GM12875 (cell line): Measurements from ENCODE around the gene CHIC2.

Experiments
- H3K4me3 ChIP-seq: one replicate; pipeline ENCODE4 v1.5.1; 2011; ENCODE audit warnings: low read depth, low read length, control low read depth
- TF ChIP-seq, protein P1 (sequence below): IDR thresholded peaks from 2 replicates; pipeline ENCODE4 v1.5.1; 2011; ENCODE audit warnings: low read depth, mild to moderate bottlenecking, control low read depth, inconsistent platforms, low read length, moderate library complexity, borderline replicate concordance; ENCODE audit not compliant: insufficient read depth

CHIC2 gene

DNA sequence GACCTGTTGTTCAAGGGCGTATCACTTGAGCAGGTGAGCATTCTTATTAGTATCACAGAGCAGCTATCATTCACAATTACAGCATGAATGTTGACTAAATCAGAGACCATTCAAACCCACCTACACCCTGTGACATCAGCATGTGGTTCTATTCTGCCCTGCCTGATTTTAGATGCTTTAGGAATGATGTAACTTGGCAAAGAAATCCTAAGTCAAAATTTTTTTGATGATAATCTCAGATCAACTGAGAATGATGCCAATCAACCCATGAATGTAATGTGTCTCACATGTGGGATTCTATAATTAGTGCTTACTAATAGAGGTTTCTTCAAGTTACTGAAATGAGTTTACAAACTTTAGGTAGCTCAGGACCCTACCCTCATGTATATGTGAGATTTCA, 13.4 kb upstream of the CHIC2 start:
- TF ChIP-seq, protein P1, sequence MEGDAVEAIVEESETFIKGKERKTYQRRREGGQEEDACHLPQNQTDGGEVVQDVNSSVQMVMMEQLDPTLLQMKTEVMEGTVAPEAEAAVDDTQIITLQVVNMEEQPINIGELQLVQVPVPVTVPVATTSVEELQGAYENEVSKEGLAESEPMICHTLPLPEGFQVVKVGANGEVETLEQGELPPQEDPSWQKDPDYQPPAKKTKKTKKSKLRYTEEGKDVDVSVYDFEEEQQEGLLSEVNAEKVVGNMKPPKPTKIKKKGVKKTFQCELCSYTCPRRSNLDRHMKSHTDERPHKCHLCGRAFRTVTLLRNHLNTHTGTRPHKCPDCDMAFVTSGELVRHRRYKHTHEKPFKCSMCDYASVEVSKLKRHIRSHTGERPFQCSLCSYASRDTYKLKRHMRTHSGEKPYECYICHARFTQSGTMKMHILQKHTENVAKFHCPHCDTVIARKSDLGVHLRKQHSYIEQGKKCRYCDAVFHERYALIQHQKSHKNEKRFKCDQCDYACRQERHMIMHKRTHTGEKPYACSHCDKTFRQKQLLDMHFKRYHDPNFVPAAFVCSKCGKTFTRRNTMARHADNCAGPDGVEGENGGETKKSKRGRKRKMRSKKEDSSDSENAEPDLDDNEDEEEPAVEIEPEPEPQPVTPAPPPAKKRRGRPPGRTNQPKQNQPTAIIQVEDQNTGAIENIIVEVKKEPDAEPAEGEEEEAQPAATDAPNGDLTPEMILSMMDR = no peak
- H3K4me3 ChIP-seq = no peak overlapping the region

DNA sequence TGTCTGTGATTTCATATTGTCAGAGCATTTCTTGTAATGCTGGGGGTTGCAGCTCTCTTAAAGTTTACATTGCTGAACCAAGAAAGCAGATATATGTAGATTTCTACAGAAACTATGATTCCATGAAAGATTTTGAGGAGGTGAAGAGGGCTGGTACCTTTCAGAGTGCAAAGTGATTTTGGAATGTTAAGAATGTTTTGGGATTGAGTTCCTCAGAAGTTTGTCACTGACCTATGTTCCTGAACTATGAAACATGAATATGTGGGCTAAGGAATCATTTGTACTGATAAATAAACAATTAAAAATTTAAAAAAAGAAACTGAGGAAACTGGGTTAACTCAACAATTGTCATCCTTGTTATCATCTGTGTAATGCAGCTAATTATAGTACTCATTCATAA, 12.3 kb upstream of the CHIC2 start:
- H3K4me3 ChIP-seq = no peak overlapping the region
- TF ChIP-seq, protein P1 = no peak

DNA sequence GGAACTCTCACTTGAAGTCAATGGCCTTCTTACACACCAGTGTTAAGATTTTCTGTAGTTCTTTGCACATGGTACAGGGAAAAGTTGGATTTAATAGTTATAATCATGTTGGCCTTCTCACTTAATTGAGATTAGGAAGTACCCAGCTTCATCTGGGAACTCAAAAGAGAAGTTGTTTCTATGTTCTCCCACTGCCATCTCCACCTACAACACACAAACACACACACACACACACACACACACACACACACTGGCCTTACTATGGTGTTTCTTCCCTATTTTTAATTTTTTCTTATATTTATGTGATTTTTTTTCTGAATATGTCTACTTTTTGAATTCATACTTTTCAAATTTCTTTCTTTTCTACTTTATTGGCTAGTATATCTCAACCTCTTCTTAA, 10.0 kb upstream of the CHIC2 start:
- H3K4me3 ChIP-seq = no peak overlapping the region
- TF ChIP-seq, protein P1 = no peak

DNA sequence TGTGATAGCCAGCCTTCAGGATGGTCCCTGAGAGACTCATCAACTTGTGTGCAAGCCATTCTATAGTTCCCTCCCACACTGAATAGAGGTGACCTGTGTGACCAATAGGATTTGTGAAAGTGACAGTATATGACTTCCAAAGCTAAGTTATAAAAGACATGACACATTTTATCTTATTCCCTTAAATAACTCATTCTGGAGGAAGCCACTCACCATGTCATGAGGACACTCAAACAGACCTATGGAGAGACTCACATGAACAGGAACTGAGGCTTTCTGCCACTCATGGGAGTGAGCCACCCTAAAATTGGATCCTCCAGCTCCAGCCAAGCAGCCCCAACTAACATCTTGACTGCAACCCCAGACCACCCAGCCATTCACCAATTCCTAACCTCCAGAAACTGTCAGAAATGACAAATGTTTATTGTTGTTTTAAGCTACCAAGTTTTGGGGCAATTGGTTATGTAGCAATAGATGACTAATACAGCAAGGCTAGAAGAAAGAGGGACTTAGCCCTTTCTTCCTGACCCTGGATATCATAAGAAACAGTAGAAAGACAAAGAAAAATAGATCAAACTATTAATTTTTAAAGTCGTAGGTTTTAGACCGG, 9.0 kb upstream of the CHIC2 start:
- no peak overlapping the region for H3K4me3 ChIP-seq
- TF ChIP-seq, protein P1 = no peak

DNA sequence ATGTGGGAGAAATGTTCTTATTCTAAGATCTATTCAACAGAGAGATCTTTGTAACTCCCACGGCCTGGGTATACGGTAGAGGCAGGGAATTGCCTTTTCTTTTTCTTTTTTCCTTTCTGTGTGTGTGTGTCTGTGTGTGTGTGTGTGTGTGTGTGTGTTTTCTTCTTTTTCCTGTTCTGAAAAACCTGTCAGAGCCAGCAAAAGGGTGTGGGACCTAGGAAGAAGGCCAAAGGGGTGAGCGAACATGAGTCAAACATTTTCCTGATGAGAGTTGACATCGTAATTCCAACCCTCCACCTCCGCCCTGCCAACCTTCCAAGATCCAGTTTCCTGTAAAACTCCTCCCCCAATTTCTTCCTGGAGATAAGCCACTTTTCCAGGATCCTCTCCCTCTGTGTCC, 2.8 kb upstream of the CHIC2 start:
- TF ChIP-seq, protein P1 = no peak
- H3K4me3 ChIP-seq = no peak overlapping the region

DNA sequence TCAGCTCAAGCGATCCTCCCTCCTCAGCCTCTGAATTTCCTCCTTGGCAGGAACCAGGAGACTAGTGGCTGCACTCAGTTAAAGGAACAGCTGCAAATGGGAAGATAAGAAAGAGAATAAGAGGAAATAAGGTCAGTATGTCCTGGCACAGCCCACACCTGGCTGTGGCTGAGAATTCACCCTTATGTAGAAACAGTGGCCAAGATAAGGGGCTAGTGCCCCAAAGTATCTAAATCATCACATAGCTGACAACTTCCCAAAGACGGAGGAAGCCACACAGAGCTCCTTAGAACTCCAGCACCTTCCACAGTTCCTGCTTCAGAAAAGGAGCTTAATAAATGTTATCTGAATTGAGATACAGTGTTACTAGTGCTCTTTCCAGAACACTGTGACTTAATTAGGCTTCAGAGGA, 2.3 kb upstream of the CHIC2 start:
- TF ChIP-seq, protein P1 = no peak
- no peak overlapping the region for H3K4me3 ChIP-seq

DNA sequence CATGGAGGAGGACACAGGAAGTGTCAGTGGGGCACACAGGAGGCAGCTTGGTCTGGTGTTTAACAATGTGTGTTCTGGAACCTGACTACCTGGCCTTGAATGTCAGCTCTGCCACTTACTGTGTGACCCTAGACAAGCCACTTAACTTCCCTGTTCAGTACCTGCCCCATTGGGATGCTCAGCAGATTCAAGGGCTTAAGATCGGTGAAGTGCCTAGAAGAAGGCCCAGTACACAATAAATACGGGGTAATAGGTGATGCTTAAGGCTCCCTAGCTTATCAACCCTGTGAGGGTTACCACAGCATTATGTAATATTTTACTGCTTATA, 1.6 kb upstream of the CHIC2 start:
- TF ChIP-seq, protein P1 = no peak
- no peak overlapping the region for H3K4me3 ChIP-seq
